Stimulated activated CD4-positive, alpha-beta T cell treated with anti-CD3 and anti-CD28 coated beads, Interleukin-12 subunit alpha, Interleukin-12 subunit beta, amount 100 ng/mL, for 24 hours (primary cell): ENCODE measurements around the gene PERM1.

Experiments used
- DNase-seq, 2 experiments: peaks; one replicate each; pipeline ENCODE4 v3.0.0-alpha.2; 2020; ENCODE audit warnings: low read depth in 2 of 2

Gene PERM1

DNA sequence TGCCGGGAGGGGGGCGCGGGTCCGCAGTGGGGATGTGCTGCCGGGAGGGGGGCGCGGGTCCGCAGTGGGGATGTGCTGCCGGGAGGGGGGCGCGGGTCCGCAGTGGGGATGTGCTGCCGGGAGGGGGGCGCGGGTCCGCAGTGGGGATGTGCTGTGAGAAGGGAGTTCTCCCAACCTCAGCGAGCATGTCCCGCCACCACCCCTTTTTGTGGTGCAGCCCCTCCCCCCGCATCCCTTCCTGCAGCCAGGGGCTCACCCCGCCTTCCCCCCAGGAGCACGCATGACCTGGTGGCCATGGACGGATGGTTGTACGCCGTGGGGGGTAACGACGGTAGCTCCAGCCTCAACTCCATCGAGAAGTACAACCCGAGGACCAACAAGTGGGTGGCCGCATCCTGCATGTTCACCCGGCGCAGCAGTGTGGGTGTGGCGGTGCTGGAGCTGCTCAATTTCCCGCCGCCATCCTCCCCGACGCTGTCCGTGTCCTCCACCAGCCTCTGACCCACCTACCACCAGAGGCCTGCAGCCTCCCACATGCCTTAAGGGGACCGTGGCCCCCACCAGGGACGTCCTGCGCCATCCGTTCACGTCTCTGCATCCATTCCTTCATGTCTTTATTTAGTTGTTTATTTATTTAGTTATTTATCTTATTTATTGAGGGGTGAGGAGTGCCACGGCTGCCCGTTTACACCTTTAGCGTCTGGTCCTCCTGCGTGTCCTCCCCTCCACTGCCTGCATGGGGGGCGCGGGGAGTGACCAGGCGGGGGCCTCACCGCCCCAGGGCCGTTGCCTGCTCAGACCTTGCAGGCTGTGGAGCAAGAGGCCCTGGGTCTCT, 17.0 kb downstream of the PERM1 start:
- DNase-seq: no peak

DNA sequence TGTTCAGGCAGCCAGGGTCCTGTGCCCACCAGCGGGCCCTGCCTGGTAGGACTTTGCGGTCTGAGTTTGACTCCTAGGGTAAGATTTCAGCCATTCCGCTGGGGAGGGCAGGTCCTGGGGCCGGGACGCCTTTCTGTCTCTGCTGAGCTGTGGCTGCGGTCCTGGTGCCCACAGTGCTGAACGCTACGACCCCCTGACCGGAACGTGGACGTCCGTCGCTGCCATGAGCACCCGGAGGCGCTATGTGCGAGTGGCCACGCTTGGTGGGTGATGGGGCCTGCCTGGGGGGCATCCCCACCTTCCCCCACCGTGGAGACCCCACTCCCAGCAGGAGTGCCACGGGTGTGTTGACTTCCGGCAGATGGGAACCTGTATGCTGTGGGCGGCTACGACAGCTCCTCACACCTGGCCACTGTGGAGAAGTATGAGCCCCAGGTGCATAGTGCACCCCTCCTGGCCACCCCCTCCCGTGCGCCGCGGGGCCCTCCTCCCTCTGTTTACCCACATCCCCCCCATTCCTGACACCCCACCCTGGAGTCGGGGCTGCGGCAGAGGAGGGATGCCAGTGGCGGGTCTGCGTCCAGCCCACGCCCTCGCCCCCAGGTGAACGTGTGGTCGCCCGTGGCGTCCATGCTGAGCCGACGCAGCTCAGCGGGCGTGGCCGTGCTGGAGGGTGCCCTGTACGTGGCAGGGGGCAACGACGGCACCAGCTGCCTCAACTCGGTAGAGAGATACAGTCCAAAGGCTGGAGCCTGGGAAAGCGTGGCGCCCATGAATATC, 18.0 kb downstream of the PERM1 start:
- no peak for DNase-seq

DNA sequence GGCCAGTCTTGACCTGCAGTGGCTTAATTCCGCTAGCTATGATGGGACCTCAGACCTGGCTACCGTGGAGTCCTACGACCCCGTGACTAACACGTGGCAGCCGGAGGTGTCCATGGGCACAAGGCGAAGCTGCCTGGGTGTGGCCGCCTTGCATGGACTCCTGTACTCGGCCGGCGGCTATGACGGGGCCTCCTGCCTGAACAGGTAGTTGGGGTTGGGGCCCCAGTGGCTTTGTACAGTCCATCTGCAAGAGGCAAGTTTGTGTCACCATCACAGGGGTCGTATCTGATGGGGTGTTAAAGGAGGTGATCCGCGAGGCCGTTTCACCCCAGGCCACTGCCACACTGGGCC, 18.6 kb downstream of the PERM1 start:
- no peak for DNase-seq

DNA sequence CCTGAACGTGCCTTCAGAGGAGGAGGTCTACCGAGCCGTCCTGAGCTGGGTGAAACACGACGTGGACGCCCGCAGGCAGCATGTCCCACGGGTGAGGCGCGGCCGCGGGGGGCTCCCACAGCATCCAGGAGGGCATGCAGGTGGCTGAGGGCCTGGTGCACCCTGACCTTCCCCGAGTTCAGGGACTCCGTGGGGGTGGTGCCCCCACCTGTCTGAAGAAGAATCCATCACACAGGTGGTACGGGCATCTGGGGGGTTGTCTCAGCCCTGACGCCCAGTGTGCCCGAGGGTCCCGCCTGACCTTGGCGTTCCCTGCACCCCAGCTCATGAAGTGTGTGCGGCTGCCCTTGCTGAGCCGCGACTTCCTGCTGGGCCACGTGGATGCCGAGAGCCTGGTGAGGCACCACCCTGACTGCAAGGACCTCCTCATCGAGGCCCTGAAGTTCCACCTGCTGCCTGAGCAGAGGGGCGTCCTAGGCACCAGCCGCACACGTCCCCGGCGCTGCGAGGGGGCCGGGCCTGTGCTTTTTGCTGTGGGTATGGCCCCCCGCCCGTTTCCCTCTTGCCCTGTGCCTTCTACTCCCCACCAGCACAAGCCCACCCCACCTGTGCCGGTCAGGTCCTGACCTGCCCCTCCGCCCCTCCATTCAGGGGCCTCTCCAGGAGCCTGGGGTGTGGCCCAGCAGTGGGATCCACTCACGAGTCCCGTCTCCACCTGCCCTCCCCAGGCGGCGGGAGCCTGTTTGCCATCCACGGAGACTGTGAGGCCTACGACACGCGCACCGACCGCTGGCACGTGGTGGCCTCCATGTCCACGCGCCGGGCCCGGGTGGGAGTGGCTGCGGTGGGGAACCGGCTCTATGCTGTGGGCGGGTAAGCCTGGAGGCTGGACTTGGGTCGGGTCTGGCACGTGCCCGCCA, 19.3 kb downstream of the PERM1 start:
- DNase-seq: no peak

DNA sequence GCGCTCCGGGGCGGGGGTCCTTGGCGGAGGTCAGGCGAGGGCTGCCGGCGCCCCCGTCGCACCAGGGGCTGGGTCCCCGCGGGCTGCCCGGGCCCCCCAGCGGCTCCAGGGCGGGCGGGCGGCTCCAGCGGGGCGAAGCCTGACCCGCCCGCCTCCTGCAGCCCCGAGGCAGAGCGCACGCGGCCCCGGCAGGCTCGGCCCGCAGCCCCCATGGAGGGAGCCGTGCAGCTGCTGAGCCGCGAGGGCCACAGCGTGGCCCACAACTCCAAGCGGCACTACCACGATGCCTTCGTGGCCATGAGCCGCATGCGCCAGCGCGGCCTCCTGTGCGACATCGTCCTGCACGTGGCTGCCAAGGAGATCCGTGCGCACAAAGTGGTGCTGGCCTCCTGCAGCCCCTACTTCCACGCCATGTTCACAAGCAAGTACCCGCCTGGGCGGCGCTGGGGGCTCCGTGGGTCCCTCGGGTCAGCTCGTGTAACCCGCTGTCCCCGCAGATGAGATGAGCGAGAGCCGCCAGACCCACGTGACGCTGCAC, 20.7 kb downstream of the PERM1 start:
- DNase-seq: no peak

DNA sequence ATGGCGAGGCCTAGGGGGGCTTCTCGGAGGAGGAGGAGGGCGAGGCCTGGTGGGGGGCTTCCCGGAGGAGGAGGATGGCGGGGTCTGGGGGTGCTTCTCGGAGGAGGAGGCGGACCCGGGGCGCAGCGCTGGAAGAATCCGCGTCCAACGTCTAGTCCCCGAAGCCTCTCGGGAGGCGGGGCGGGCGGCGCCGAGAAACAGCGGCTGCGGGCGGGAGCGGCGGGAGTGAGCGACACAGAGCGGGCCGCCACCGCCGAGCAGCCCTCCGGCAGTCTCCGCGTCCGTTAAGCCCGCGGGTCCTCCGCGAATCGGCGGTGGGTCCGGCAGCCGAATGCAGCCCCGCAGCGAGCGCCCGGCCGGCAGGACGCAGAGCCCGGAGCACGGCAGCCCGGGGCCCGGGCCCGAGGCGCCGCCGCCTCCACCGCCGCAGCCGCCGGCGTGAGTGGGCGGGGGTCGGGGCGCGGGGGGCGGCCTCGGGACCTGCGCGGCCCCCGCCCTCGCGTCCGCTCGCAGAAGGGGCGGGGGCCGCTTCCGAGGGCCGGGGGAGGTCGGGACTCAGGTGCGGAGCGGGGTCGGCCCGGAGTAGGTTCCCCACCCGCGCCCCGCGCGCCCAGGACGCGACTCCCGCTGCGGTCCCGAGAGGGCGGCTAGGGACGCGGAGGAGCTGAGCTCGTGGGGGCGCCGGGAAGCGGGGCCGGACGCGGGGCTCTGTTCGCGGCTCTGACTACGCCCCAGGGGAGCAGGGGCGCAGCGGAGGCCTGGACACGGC, 21.3 kb downstream of the PERM1 start, which contains the start of gene KLHL17:
Gene KLHL17, plus strand, starts transcription at position 222 of the 769 bp plus-strand sequence. Its CDS starts 110 bp downstream, at position 332.
- DNase-seq: peak; percentile 66 to 84

DNA sequence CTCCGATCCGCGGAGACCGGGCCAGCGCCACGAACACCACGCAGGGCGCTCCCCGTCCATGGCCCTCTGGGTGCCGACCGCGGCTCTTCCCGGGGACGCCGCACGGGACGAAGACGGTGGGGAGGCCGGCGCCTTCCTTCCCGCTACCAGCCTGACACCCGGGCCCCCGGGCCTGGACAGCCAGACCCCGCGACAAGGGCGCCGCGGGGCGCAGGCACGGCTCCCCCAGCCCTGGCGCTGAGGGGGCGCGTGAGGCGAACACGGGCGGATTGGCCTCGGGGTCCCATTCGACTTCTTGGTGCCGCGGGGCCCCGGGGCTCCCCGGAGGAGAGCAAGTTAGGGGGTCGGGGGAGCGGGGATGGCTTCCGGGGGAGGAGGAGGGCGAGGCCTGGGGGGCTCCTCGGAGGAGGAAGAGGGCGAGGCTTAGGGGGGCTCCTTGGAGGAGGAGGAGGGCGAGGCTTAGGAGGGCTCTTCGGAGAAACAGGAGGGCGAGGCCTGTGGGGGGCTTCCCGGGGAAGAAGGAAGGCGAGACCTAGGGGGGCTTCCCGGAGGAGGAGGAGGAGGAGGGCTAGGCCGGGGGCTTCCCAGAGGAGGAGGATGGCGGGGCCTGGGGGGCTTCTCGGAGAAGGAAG, 22.0 kb downstream of the PERM1 start:
- DNase-seq: no peak

DNA sequence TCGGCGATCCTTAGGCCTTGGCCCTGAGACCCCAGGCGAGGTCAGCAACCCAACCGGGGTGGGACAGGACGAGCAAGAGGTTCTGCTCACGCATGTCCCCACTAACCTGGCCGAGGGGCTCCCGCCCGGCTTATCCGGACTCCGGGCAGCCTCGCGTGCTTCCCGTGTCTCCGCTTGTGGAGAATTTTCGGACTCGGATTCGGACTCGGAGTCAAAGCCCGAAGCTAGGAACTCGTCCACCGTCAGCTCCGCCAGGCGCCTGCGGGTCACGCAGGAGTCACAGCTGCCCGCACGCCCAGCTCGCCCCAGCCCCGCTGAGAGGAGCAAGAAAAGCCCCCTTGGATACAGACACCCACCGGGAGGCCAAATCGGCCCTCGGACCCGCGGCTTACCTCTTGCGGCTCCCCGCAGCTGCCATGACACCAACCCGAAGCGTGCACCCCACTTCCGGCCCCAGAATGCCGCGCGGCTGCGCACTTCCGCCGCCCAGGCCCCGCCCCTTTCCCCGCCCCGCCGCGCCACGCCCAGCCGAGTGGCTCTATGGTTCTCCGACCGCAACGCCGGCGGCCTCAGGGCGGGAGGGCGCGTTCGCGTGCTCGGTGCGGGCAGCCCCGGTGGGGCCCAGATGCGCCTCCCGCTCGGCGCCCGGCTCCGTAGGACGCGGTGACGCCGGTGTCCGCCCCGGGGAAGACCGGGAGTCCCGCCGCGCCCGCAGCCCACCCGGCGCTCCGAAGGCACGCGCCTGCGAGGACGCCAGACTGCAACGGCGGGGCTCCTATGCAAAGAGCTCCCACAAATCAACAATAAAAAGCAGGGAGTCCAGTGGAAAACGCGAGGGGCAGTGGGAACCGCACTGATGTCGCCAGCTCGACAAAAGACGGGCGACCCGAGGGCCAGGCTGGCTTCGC, 22.8 kb downstream of the PERM1 start, which contains the start of gene NOC2L:
Gene NOC2L, minus strand, starts transcription at position 434 of the 908 bp plus-strand sequence. Its CDS starts 16 bp downstream, at position 418.
- peak; percentile 97 to 98 for DNase-seq

DNA sequence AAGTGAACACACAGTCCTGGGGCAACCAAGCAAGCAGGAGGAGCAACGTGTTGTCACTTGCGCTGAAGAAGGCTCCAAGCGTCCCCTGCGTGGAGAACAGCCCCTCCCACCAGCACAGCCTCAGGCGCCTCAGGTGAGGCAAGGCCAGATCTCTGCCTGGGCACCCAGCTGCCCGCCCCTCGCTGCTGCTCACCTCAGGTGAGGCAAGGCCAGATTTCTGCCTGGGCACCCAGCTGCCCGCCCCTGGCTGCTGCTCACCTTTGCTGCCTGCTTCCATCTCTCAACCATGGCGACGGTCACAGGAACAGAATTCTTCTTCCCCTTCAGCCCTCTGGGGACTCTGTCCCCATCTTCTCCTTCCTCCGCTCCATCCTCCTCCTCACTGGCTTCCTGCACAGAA, 25.3 kb downstream of the PERM1 start:
- DNase-seq: no peak

DNA sequence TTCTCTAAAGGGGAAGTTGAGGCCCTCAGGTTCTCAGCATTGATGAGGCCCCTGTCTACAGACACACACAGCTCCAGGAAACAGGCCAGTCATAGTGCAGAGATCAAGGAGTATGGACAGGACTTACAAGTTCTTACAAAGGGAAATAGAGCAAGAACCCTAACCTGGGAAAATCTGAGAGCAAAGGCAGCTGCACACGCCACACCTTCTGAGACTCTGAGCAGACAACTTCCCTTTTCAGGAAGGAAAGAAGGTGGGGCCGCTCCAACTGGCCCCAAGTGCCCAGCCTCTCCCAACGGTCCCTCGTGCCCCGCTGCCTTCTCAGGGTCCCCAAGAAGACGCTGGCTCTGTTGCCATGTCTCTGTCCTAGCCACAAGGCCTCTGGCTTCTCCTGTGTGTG, 26.4 kb downstream of the PERM1 start:
- no peak for DNase-seq

DNA sequence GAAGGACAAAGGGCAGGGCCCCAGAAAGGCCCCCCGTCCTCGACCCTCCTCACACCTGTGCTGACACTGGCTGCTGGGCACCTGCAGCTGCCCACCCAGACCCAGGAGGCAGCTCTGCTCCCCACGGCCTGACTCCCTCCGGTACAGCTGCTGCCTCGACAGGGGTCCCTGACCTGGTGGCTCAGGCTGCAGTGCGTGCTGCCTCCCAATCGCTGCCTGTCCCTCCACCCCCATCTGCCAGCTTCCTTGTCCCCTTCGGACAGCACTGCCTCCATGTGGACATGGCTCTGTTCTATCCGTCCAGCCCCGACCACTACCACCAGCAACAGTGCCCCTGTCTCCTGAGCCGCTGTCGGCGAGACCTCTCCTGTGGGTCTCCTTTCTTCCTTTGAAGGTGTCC, 27.0 kb downstream of the PERM1 start:
- no peak for DNase-seq

DNA sequence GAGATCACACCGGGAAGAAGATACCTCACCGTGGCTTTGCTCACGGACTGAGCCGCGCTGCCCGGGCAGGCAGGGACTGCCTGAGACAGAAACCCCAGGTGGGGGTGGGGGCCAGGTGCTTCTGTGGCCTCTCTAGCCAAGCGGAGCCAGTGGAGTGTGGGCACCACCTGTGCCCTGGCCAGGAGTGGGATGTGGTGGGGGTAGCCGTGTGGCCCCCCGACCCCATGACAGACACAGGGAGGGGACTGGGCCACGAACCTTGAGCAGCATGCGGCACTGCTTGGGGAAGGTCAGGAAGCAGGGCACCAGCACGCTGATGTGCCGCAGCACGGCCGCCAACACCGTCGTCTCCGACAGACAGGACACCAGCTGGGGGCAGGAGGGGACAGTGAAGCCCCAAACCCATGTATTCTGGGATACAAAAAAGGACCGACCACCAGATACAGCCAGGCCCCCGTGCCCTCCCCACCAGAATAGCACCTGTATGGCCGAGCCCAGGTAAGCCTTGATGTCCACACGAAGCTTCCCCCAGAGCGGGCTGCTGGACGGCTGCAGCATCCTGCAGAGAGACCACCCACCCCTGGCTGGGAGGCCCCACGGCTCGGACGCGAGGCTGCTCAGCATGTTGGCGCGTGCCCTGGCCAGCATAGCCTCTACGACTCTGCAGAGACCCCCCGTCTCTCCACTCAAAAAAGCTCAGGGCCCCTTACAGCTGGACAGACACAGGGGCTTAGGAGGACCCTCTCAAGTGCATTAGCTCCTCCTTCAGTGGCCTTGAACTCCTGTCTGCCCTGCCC, 28.2 kb downstream of the PERM1 start:
- no peak for DNase-seq

DNA sequence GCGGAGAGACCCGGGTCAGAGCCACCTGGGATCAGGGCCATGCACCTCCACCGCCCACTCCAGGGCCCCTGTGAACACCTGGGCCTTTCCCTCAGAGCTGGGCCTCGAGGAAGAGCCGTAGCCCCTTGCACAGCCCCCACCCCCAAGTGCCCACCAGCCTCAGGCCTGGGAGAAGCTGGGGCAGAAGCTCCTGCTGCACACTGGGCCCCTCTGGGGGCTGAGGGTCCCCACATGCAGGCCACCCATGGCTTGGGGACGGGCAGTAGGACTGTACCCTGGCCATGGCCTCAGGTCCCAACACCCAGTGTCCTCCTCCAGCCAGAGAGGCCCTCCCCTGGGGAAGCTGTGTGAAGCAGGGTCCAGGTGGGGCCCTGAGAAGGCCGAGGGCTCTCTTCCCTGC, 29.3 kb downstream of the PERM1 start:
- DNase-seq: no peak

DNA sequence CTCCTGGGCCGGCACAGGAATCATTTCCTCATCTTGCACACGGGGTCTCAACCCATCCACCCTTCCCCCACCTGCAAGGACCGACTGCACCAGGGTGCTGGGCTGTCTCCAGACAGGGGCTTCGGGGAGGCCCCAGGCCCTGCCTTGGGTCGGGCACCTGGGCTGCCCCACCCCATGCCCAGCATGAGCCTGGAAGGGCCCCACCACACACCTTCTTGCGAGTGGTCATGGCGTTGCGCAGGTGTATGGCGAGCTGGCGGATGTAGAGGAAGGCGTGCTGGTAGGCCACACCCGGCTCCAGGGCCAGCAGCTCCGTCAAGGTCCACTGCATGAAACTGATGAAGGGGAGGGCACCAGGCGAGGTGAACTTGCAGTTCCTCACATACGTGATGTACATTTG, 29.7 kb downstream of the PERM1 start:
- DNase-seq: no peak

DNA sequence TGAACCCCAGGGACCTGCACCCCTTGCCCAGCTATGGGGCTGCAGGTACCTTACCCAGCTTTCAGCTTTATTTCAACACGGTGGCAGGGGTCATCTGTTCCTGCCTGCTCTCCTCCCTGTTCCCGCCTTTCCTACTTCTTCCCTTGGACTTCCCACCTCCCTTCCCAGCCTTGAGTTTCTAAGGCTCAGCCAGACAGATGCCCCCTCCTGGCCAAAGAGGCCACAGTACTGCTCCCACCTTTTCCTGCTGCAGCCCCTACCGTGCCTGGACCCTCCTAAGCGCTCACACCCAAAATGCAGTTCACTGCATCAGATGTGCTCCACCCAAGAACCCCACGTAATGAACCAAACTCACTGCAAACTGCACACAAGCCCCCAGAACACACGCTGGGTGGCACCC, 30.5 kb downstream of the PERM1 start:
- DNase-seq: no peak

DNA sequence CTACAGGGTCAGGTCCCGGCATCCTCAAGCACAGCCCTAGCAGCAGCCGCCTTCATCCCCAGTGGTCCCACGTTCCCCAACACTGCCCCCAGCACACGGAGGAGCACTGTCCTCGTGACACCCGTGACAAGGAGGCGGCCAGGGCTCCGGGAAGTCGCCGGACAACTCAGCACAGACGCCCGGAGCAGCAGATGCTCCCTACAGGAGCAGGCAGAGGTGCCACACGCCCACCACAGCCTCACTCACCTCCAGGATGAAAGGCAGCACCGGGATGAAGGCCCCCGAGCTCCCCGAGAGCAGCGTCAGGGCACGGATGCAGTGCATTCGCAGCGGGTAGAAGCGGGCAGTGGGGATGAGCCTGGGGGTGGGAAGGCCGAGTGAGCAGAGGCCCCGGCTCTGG, 31.0 kb downstream of the PERM1 start:
- DNase-seq: no peak

DNA sequence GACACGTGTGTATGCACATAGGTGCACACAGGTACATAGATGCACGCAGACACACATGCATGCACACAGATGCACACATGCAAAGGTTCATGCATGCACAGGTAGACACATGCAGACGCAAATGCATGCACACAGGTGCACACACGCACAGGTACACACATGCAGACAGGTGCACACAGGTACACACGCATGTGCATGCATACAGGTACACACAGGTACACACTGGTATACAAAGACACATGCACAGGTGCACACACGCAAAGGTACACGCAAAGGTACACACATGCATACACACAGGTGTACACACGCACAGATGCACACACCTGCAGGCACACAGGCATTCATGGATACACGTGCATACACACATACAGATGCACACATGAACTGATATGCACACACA, 31.6 kb downstream of the PERM1 start:
- no peak for DNase-seq

DNA sequence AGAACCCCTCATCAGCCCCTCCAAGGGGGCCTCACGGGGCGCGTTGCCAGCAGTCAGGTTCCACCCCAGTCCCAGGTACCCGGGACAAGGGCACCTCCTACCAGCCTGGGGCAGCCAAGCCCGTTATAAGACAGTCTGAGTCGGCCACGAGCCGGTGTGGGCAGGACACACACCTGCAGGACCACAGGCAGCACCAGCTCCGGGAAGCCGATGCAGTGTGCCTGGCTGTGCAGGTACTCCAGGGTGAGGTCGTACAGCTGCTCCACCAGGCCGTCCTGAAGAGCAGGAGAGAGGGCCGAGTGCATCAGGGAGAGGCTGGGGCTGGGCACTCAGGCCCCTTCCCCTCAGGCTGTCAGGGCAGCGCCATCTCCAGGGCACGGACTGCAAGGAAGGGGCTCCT, 33.9 kb downstream of the PERM1 start:
- DNase-seq: no peak
